Endothelial cell of umbilical vein (primary cell): ENCODE results near the gene RGS7.
A peak's percentile ranks its signal among the peaks of the same experiment; 100 is the strongest.

Experiments
- EZH2 ChIP-seq: IDR thresholded peaks from 2 replicates; pipeline ENCODE4 v1.6.1; 2012; ENCODE audit warnings: borderline replicate concordance, low read depth, mild to moderate bottlenecking, moderate library complexity, low read length, inconsistent platforms; ENCODE audit not compliant: severe bottlenecking
- FOS ChIP-seq: IDR thresholded peaks from 2 replicates; pipeline ENCODE4 v1.6.1; 2011; ENCODE audit warnings: mild to moderate bottlenecking, low read length, moderate library complexity, borderline replicate concordance; ENCODE audit not compliant: insufficient read depth
- GATA2 ChIP-seq: IDR thresholded peaks from 2 replicates; pipeline ENCODE4 v1.7.0; 2011; ENCODE audit warnings: low read depth, mild to moderate bottlenecking, moderate library complexity, mixed read lengths, low read length; ENCODE audit not compliant: insufficient read length, insufficient read depth
- JUN ChIP-seq: IDR thresholded peaks from 2 replicates; pipeline ENCODE4 v1.6.1; 2011; ENCODE audit warnings: borderline replicate concordance, low read depth; ENCODE audit not compliant: insufficient read length, insufficient read depth
- MAX ChIP-seq: IDR thresholded peaks from 2 replicates; pipeline ENCODE4 v1.6.1; 2011; ENCODE audit not compliant: insufficient read depth, insufficient read length
- MYC ChIP-seq: IDR thresholded peaks from one replicate; pipeline ENCODE4 v1.6.1; 2011; ENCODE audit warnings: mild to moderate bottlenecking, low read depth, low read length
- POLR2A ChIP-seq: IDR thresholded peaks from 2 replicates; pipeline ENCODE4 v1.6.1; 2012; ENCODE audit warnings: low read depth, mild to moderate bottlenecking, control low read depth, low read length
- POLR2AphosphoS5 ChIP-seq: IDR thresholded peaks from 2 replicates; pipeline ENCODE4 v1.6.1; 2012; ENCODE audit warnings: low read depth, mild to moderate bottlenecking, control low read depth, low read length, moderate library complexity; ENCODE audit not compliant: insufficient read depth
- TF ChIP-seq, protein P1 (sequence below), 2 donors: IDR thresholded peaks; 1 replicate in 1 of 2; 2 replicates in 1 of 2; pipeline ENCODE4 v1.5.1; 2011; ENCODE audit warnings: low read length in 2 of 2, mild to moderate bottlenecking in 2 of 2, moderate library complexity in 2 of 2, control low read depth in 1 of 2, inconsistent platforms in 1 of 2, low read depth in 1 of 2; ENCODE audit not compliant: insufficient read depth in 1 of 2; ENCODE audit errors: extremely low read depth in 1 of 2

- TF ChIP-seq, protein P1, sequence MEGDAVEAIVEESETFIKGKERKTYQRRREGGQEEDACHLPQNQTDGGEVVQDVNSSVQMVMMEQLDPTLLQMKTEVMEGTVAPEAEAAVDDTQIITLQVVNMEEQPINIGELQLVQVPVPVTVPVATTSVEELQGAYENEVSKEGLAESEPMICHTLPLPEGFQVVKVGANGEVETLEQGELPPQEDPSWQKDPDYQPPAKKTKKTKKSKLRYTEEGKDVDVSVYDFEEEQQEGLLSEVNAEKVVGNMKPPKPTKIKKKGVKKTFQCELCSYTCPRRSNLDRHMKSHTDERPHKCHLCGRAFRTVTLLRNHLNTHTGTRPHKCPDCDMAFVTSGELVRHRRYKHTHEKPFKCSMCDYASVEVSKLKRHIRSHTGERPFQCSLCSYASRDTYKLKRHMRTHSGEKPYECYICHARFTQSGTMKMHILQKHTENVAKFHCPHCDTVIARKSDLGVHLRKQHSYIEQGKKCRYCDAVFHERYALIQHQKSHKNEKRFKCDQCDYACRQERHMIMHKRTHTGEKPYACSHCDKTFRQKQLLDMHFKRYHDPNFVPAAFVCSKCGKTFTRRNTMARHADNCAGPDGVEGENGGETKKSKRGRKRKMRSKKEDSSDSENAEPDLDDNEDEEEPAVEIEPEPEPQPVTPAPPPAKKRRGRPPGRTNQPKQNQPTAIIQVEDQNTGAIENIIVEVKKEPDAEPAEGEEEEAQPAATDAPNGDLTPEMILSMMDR (IDR thresholded peaks at IDR 0.05; ENCODE audit: extremely low read depth in 1 of 2, insufficient read depth in 1 of 2, low read depth in 1 of 2, low read length in 2 of 2) = no peak
- TF ChIP-seq EZH2 = no peak
- TF ChIP-seq JUN = peak; percentile 43
- TF ChIP-seq FOS = peak; percentile 53
- no peak for TF ChIP-seq POLR2A
- TF ChIP-seq POLR2AphosphoS5 = no peak
- no peak for TF ChIP-seq MYC
- TF ChIP-seq GATA2 = peak; percentile 64
- no peak for TF ChIP-seq MAX
Observed at GRCh38 chr1:241156231-241156965, 200.6 kb downstream of the RGS7 start.
